ENCODE measurements around the gene LDAH. TPM values are rescaled to one million over a fixed set of nuclear protein-coding genes. Genes with fewer than 3 reads are reported as not detected.

LDAH gene
- total and polyA plus RNA-seq, 4 donors = 19.7 to 32.9 (median 21.8) TPM

DNA sequence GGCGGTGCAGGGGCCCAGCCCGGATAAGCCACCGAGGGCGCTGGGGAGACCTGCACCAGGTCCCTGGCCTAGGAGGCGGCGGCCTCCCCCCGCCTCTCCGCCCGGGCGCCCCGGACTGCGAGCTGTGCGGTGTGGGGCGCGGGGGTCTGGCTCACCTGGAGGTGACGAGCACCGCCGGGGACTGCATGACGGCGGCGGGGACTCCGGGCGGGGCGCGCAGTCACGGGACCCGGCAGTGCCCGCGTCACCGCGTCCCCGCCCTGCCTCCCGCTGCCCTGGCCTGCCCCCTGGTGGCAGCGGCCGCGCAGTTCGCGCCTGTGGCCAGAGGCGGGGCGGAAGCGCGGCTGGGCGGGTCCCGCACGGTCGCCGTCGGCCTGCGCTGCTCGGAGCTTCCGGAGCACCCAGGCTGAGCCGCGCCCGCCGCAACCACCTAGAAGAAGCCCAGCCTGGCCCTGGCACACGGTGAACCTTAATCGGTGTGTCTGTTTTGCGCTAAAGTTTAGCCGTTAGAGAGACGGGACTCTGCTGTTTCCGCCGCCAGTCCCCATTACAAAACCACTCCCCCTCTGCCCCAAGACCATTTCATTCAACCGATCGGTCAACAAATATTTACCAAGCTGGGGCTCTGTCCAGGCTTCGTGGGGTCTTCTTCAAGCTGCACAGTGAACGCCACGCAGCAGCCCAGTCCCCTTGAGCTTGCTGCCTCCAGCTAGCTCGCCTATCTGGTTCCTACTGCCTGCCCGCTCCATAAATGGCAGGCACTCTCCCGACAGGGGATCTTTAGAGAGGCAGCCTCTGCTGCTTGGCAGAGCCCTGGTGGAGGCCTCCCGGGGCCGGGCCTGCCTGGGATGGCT, 171.8 kb downstream of the LDAH start, which contains the start of gene HS1BP3:
Gene HS1BP3, minus strand, starts transcription at position 222 of the 854 bp plus-strand sequence. Its CDS starts 35 bp downstream, at position 187.
- Histone ChIP-seq H3K4me1 (ENCODE audit: control insufficient read depth, insufficient read depth, low read length) (peaks cover 37% of the 10 kb centered on the region), H3K36me3 (ENCODE audit: control insufficient read depth, insufficient read depth, low read length) (peaks cover 13% of the 10 kb centered on the region), H3K27me3 (ENCODE audit: control insufficient read depth, insufficient read depth, low read length) (no peaks in the 10 kb centered on the region), H3K27ac (ENCODE audit: low read depth, low read length) (peak within 1 kb of the TSS; percentile 42), H3K9me3 (ENCODE audit: control insufficient read depth, insufficient read depth, low read length) (no peaks in the 10 kb centered on the region), H3K4me3 (ENCODE audit: low read depth, low read length) (peak within 1 kb of the TSS; percentile 60)
- WGBS (ENCODE audit: insufficient coverage) = under 1% methylated on average over 72 of the region's 72 CpGs
- DNase-seq (ENCODE audit: low read depth in 4 of 6, low spot score in 6 of 6) = peak in 5 of 6 donors; percentile 75 to 96 (median 81)

- Histone ChIP-seq H3K9me3 (ENCODE audit: control insufficient read depth, insufficient read depth, low read length) (no peaks in the 10 kb centered on the region), H3K4me3 (ENCODE audit: low read depth, low read length) (peak overlapping the region; percentile 60), H3K4me1 (ENCODE audit: control insufficient read depth, insufficient read depth, low read length) (peaks cover 37% of the 10 kb centered on the region), H3K27me3 (ENCODE audit: control insufficient read depth, insufficient read depth, low read length) (no peaks in the 10 kb centered on the region), H3K27ac (ENCODE audit: low read depth, low read length) (no peak overlapping the region), H3K36me3 (ENCODE audit: control insufficient read depth, insufficient read depth, low read length) (peaks cover 18% of the 10 kb centered on the region)
- 10% methylated on average over 19 of the region's 19 CpGs for WGBS (ENCODE audit: insufficient coverage)
- DNase-seq (ENCODE audit: low read depth in 4 of 6, low spot score in 6 of 6) = peak in 2 of 6 donors; percentile 76 to 90
Measured at GRCh38 chr2:20650393-20650876, 172.5 kb downstream of the LDAH start.

DNA sequence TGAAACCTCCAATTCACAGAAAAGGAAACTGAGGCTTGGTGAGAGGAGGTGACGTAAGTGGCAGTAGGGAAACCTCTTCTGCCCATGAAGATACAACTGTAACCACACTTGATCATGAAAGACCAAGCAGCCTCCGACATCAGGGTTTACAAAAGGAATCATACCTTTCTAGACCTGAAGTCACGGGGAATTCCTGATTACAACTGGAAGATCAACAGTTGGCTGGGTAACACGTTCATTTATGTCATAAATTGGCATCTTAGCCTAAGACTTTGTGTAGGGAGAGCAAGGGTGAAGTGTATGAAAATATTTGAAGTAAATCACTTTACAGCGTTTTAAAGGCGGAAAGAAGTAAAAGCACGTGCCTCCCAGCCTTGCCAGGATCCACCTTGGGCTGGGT, 172.9 kb downstream of the LDAH start:
- Histone ChIP-seq H3K4me1 (ENCODE audit: control insufficient read depth, insufficient read depth, low read length) (peaks cover 37% of the 10 kb centered on the region), H3K27me3 (ENCODE audit: control insufficient read depth, insufficient read depth, low read length) (no peaks in the 10 kb centered on the region), H3K9me3 (ENCODE audit: control insufficient read depth, insufficient read depth, low read length) (no peaks in the 10 kb centered on the region), H3K4me3 (ENCODE audit: low read depth, low read length) (peak overlapping the region; percentile 60), H3K27ac (ENCODE audit: low read depth, low read length) (no peak overlapping the region), H3K36me3 (ENCODE audit: control insufficient read depth, insufficient read depth, low read length) (peaks cover 23% of the 10 kb centered on the region)
- DNase-seq (ENCODE audit: low read depth in 4 of 6, low spot score in 6 of 6) = no peak
- WGBS (ENCODE audit: insufficient coverage) = 66% methylated on average over 5 of the region's 7 CpGs

DNA sequence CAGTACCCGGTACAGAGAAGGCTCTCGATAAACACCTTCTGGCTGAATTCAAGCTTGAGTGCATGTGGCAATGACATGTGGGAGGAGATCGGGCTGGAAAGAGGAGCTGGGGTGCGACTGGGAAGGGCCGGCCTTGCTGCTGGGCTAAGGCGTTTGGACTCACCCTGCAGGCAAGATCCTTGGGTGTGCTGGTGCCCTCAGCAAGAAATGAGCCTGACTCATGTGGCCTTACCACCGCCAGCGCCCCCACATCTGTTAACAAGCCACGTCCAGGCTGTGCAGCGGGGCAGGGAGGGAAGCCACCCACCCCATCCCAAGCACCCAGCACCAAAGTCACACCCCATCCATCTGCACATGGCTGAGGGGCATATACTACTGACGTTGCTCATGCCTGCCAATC, 173.3 kb downstream of the LDAH start:
- no peak for DNase-seq (ENCODE audit: low read depth in 4 of 6, low spot score in 6 of 6)
- H3K4me3 ChIP-seq (ENCODE audit: low read depth, low read length) = no peak overlapping the region
- 86% methylated on average over 8 of the region's 11 CpGs for WGBS (ENCODE audit: insufficient coverage)
- no peaks in the 10 kb centered on the region for H3K9me3 ChIP-seq (ENCODE audit: control insufficient read depth, insufficient read depth, low read length)
- no peaks in the 10 kb centered on the region for H3K27me3 ChIP-seq (ENCODE audit: control insufficient read depth, insufficient read depth, low read length)
- H3K27ac ChIP-seq (ENCODE audit: low read depth, low read length) = no peak overlapping the region
- peaks cover 37% of the 10 kb centered on the region for H3K4me1 ChIP-seq (ENCODE audit: control insufficient read depth, insufficient read depth, low read length)
- H3K36me3 ChIP-seq (ENCODE audit: control insufficient read depth, insufficient read depth, low read length) = peaks cover 27% of the 10 kb centered on the region

DNA sequence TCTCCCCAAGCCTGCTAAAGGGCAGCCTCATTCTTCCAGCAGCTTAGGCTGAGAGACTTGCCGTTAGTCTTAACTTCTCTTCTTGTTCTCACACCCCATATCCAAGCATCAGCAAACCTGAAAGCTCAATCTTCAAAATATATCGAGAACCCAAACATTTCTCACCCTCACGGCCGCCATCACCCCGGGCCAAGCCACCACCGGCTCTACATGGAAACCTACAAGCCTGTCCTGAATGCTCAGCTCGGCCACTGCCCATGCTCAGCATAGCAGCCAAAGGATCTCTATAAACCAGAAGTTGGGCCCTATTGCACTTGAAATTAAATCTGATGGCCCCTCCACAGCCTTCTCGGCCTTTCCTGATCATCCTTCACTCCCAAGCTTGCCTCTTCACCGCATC, 174.1 kb downstream of the LDAH start:
- Histone ChIP-seq H3K4me1 (ENCODE audit: control insufficient read depth, insufficient read depth, low read length) (peaks cover 37% of the 10 kb centered on the region), H3K27me3 (ENCODE audit: control insufficient read depth, insufficient read depth, low read length) (no peaks in the 10 kb centered on the region), H3K36me3 (ENCODE audit: control insufficient read depth, insufficient read depth, low read length) (peaks cover 33% of the 10 kb centered on the region), H3K4me3 (ENCODE audit: low read depth, low read length) (no peak overlapping the region), H3K9me3 (ENCODE audit: control insufficient read depth, insufficient read depth, low read length) (no peaks in the 10 kb centered on the region), H3K27ac (ENCODE audit: low read depth, low read length) (no peak overlapping the region)
- no peak for DNase-seq (ENCODE audit: low read depth in 4 of 6, low spot score in 6 of 6)
- WGBS (ENCODE audit: insufficient coverage) = 93% methylated on average over 9 of the region's 9 CpGs

- peaks cover 37% of the 10 kb centered on the region for H3K36me3 ChIP-seq (ENCODE audit: control insufficient read depth, insufficient read depth, low read length)
- H3K27me3 ChIP-seq (ENCODE audit: control insufficient read depth, insufficient read depth, low read length) = no peaks in the 10 kb centered on the region
- H3K4me1 ChIP-seq (ENCODE audit: control insufficient read depth, insufficient read depth, low read length) = peaks cover 37% of the 10 kb centered on the region
- 69% methylated on average over 4 of the region's 4 CpGs for WGBS (ENCODE audit: insufficient coverage)
- no peak overlapping the region for H3K27ac ChIP-seq (ENCODE audit: low read depth, low read length)
- H3K9me3 ChIP-seq (ENCODE audit: control insufficient read depth, insufficient read depth, low read length) = no peaks in the 10 kb centered on the region
- no peak overlapping the region for H3K4me3 ChIP-seq (ENCODE audit: low read depth, low read length)
- DNase-seq (ENCODE audit: low read depth in 4 of 6, low spot score in 6 of 6) = no peak
Measured at GRCh38 chr2:20648206-20648605, 174.7 kb downstream of the LDAH start.

- H3K4me3 ChIP-seq (ENCODE audit: low read depth, low read length) = no peak overlapping the region
- H3K36me3 ChIP-seq (ENCODE audit: control insufficient read depth, insufficient read depth, low read length) = peaks cover 41% of the 10 kb centered on the region
- DNase-seq (ENCODE audit: low read depth in 4 of 6, low spot score in 6 of 6) = no peak
- H3K27me3 ChIP-seq (ENCODE audit: control insufficient read depth, insufficient read depth, low read length) = no peaks in the 10 kb centered on the region
- peaks cover 37% of the 10 kb centered on the region for H3K4me1 ChIP-seq (ENCODE audit: control insufficient read depth, insufficient read depth, low read length)
- H3K27ac ChIP-seq (ENCODE audit: low read depth, low read length) = no peak overlapping the region
- H3K9me3 ChIP-seq (ENCODE audit: control insufficient read depth, insufficient read depth, low read length) = no peaks in the 10 kb centered on the region
- WGBS (ENCODE audit: insufficient coverage) = 67% methylated on average over 7 of the region's 8 CpGs
Measured at GRCh38 chr2:20647738-20648137, 175.2 kb downstream of the LDAH start.

GRCh38 chr2:20647211-20647610, 175.7 kb downstream of the LDAH start:
- no peak overlapping the region for H3K4me3 ChIP-seq (ENCODE audit: low read depth, low read length)
- DNase-seq (ENCODE audit: low read depth in 4 of 6, low spot score in 6 of 6) = no peak
- H3K9me3 ChIP-seq (ENCODE audit: control insufficient read depth, insufficient read depth, low read length) = no peaks in the 10 kb centered on the region
- H3K27me3 ChIP-seq (ENCODE audit: control insufficient read depth, insufficient read depth, low read length) = no peaks in the 10 kb centered on the region
- H3K27ac ChIP-seq (ENCODE audit: low read depth, low read length) = no peak overlapping the region
- peaks cover 43% of the 10 kb centered on the region for H3K4me1 ChIP-seq (ENCODE audit: control insufficient read depth, insufficient read depth, low read length)
- WGBS (ENCODE audit: insufficient coverage) = 88% methylated on average over 1 of the region's 3 CpGs
- H3K36me3 ChIP-seq (ENCODE audit: control insufficient read depth, insufficient read depth, low read length) = peaks cover 46% of the 10 kb centered on the region

DNA sequence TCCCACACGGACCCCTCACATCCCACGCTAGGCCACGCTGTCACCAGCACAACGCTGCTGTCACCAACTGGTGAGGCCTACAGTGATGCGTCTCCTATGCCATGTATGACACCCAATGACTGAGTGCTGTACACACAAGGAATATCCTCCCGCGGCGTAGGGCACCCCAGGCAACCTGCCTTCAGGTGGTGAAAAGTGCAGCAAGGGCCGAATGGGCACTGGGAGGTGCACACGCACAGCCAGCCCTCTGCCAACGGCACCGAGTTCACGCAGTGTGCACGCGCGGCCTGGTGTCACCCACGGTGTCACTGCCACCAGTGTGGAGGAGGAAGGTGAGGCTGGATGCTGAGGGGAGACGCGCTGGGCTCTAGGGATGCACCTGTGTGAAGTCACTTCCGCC, 176.5 kb downstream of the LDAH start:
- H3K4me1 ChIP-seq (ENCODE audit: control insufficient read depth, insufficient read depth, low read length) = peaks cover 44% of the 10 kb centered on the region
- no peak overlapping the region for H3K4me3 ChIP-seq (ENCODE audit: low read depth, low read length)
- DNase-seq (ENCODE audit: low read depth in 4 of 6, low spot score in 6 of 6) = no peak
- no peak overlapping the region for H3K27ac ChIP-seq (ENCODE audit: low read depth, low read length)
- peaks cover 54% of the 10 kb centered on the region for H3K36me3 ChIP-seq (ENCODE audit: control insufficient read depth, insufficient read depth, low read length)
- H3K27me3 ChIP-seq (ENCODE audit: control insufficient read depth, insufficient read depth, low read length) = no peaks in the 10 kb centered on the region
- H3K9me3 ChIP-seq (ENCODE audit: control insufficient read depth, insufficient read depth, low read length) = no peaks in the 10 kb centered on the region
- 96% methylated on average over 20 of the region's 20 CpGs for whole genome bisulfite sequencing (ENCODE audit: insufficient coverage)

DNA sequence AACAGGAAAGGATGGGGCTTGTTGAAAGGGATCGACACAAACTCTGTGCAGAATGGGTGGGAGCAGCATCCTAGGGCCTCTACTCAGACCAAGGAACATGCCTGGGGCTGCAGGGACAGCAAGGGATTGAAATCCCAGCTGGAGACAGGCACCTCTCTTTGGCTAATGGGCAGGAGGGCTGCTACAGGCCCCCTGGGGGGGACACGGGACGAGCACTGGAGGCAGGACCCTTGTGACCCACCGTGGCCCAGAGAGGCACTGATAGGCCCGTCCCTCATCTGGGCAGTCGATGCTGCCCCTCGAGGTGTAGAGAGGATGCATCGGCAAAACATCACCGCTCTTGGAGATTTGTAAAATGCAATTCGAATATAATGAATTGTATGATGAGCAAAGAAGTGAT, 177.1 kb downstream of the LDAH start:
- Histone ChIP-seq H3K4me3 (ENCODE audit: low read depth, low read length) (no peak overlapping the region), H3K36me3 (ENCODE audit: control insufficient read depth, insufficient read depth, low read length) (peaks cover 59% of the 10 kb centered on the region), H3K4me1 (ENCODE audit: control insufficient read depth, insufficient read depth, low read length) (peaks cover 49% of the 10 kb centered on the region), H3K27me3 (ENCODE audit: control insufficient read depth, insufficient read depth, low read length) (no peaks in the 10 kb centered on the region), H3K27ac (ENCODE audit: low read depth, low read length) (no peak overlapping the region), H3K9me3 (ENCODE audit: control insufficient read depth, insufficient read depth, low read length) (no peaks in the 10 kb centered on the region)
- WGBS (ENCODE audit: insufficient coverage) = 69% methylated on average over 7 of the region's 10 CpGs
- DNase-seq (ENCODE audit: low read depth in 4 of 6, low spot score in 6 of 6) = no peak
